Measurements from ENCODE around the gene CIBAR2. TPM values are rescaled to one million over a fixed set of nuclear protein-coding genes. Genes with fewer than 3 reads are reported as not detected.

CIBAR2 gene
- total RNA-seq, 1 experiment from 2014 or later: not detected

- no peak overlapping the region for H3K27ac ChIP-seq (ENCODE audit: low read length)
- no peaks in the 10 kb centered on the region for H3K79me2 ChIP-seq (ENCODE audit: low read length)
- H3K9ac ChIP-seq (ENCODE audit: low read length): no peak overlapping the region
- H3K36me3 ChIP-seq (ENCODE audit: insufficient read depth, low read length): no peaks in the 10 kb centered on the region
- no peak overlapping the region for H3K4me3 ChIP-seq (ENCODE audit: low read length)
- H2AFZ ChIP-seq (ENCODE audit: low read length): no peak overlapping the region
- no peaks in the 10 kb centered on the region for H3K9me2 ChIP-seq (replicated peaks; ENCODE audit: insufficient read depth, low read length)
- H3K4me2 ChIP-seq (ENCODE audit: low read depth, low read length, poor library complexity, severe bottlenecking): no peak overlapping the region
- no peak for DNase-seq
- no peaks in the 10 kb centered on the region for H3K9me3 ChIP-seq (ENCODE audit: low read length)
- H3K4me1 ChIP-seq (ENCODE audit: low read length): peaks cover 21% of the 10 kb centered on the region
- no peaks in the 10 kb centered on the region for H3K27me3 ChIP-seq (ENCODE audit: low read length)
- H4K20me1 ChIP-seq (ENCODE audit: insufficient read depth, low read depth, low read length): peaks cover 6% of the 10 kb centered on the region; the same call in 1 of the 2 replicates
Measured at GRCh38 chr16:85052536-85052935, 59.7 kb downstream of the CIBAR2 start.

GRCh38 chr16:85051683-85052082 lies 60.6 kb downstream of the CIBAR2 start:
- Histone ChIP-seq H2AFZ (ENCODE audit: low read length) (no peak overlapping the region), H3K36me3 (ENCODE audit: insufficient read depth, low read length) (no peaks in the 10 kb centered on the region), H3K4me1 (ENCODE audit: low read length) (peaks cover 12% of the 10 kb centered on the region), H3K4me2 (ENCODE audit: low read depth, low read length, poor library complexity, severe bottlenecking) (no peak overlapping the region), H3K79me2 (ENCODE audit: low read length) (no peaks in the 10 kb centered on the region), H3K9me2 (replicated peaks; ENCODE audit: insufficient read depth, low read length) (no peaks in the 10 kb centered on the region), H3K9me3 (ENCODE audit: low read length) (no peaks in the 10 kb centered on the region), H3K27ac (ENCODE audit: low read length) (no peak overlapping the region), H3K4me3 (ENCODE audit: low read length) (no peak overlapping the region), H4K20me1 (ENCODE audit: insufficient read depth, low read depth, low read length) (peaks cover 6% of the 10 kb centered on the region; the same call in 1 of the 2 replicates), H3K9ac (ENCODE audit: low read length) (no peak overlapping the region), H3K27me3 (ENCODE audit: low read length) (no peaks in the 10 kb centered on the region)
- no peak for DNase-seq

GRCh38 chr16:85051067-85051581 lies 61.1 kb downstream of the CIBAR2 start:
- H3K9me3 ChIP-seq (ENCODE audit: low read length): no peaks in the 10 kb centered on the region
- no peak overlapping the region for H3K4me3 ChIP-seq (ENCODE audit: low read length)
- H3K36me3 ChIP-seq (ENCODE audit: insufficient read depth, low read length): no peaks in the 10 kb centered on the region
- no peak overlapping the region for H3K9ac ChIP-seq (ENCODE audit: low read length)
- no peaks in the 10 kb centered on the region for H3K79me2 ChIP-seq (ENCODE audit: low read length)
- DNase-seq: no peak
- H4K20me1 ChIP-seq (ENCODE audit: insufficient read depth, low read depth, low read length): peaks cover 6% of the 10 kb centered on the region; the same call in 1 of the 2 replicates
- H2AFZ ChIP-seq (ENCODE audit: low read length): no peak overlapping the region
- no peak overlapping the region for H3K4me2 ChIP-seq (ENCODE audit: low read depth, low read length, poor library complexity, severe bottlenecking)
- no peaks in the 10 kb centered on the region for H3K9me2 ChIP-seq (replicated peaks; ENCODE audit: insufficient read depth, low read length)
- no peaks in the 10 kb centered on the region for H3K27me3 ChIP-seq (ENCODE audit: low read length)
- H3K4me1 ChIP-seq (ENCODE audit: low read length): peaks cover 12% of the 10 kb centered on the region
- H3K27ac ChIP-seq (ENCODE audit: low read length): no peak overlapping the region

GRCh38 chr16:85049706-85050305 lies 62.5 kb downstream of the CIBAR2 start:
- DNase-seq: no peak
- Histone ChIP-seq H4K20me1 (ENCODE audit: insufficient read depth, low read depth, low read length) (no peaks in the 10 kb centered on the region; the same call in 1 of the 2 replicates), H3K36me3 (ENCODE audit: insufficient read depth, low read length) (no peaks in the 10 kb centered on the region), H3K9me2 (replicated peaks; ENCODE audit: insufficient read depth, low read length) (no peaks in the 10 kb centered on the region), H3K4me1 (ENCODE audit: low read length) (no peaks in the 10 kb centered on the region), H3K79me2 (ENCODE audit: low read length) (no peaks in the 10 kb centered on the region), H2AFZ (ENCODE audit: low read length) (no peak overlapping the region), H3K27ac (ENCODE audit: low read length) (no peak overlapping the region), H3K9me3 (ENCODE audit: low read length) (no peaks in the 10 kb centered on the region), H3K27me3 (ENCODE audit: low read length) (no peaks in the 10 kb centered on the region), H3K9ac (ENCODE audit: low read length) (no peak overlapping the region), H3K4me3 (ENCODE audit: low read length) (no peak overlapping the region), H3K4me2 (ENCODE audit: low read depth, low read length, poor library complexity, severe bottlenecking) (no peak overlapping the region)

GRCh38 chr16:85048921-85049562 lies 63.2 kb downstream of the CIBAR2 start:
- Histone ChIP-seq H3K27me3 (ENCODE audit: low read length) (no peaks in the 10 kb centered on the region), H3K9me2 (replicated peaks; ENCODE audit: insufficient read depth, low read length) (no peaks in the 10 kb centered on the region), H3K79me2 (ENCODE audit: low read length) (no peaks in the 10 kb centered on the region), H3K36me3 (ENCODE audit: insufficient read depth, low read length) (no peaks in the 10 kb centered on the region), H2AFZ (ENCODE audit: low read length) (no peak overlapping the region), H3K4me1 (ENCODE audit: low read length) (no peaks in the 10 kb centered on the region), H4K20me1 (ENCODE audit: insufficient read depth, low read depth, low read length) (no peaks in the 10 kb centered on the region; the same call in 1 of the 2 replicates), H3K27ac (ENCODE audit: low read length) (no peak overlapping the region), H3K9me3 (ENCODE audit: low read length) (no peaks in the 10 kb centered on the region), H3K4me2 (ENCODE audit: low read depth, low read length, poor library complexity, severe bottlenecking) (no peak overlapping the region), H3K9ac (ENCODE audit: low read length) (no peak overlapping the region), H3K4me3 (ENCODE audit: low read length) (no peak overlapping the region)
- DNase-seq: no peak

Other genes with a start within 250 kb of the CIBAR2 start
- 22.5 and 27.8 TPM in 2 replicates for gene ZDHHC7, start 100.9 kb downstream of the CIBAR2 start, total RNA-seq (2014; rRNA removed; shearing (Covaris generic); ENCODE audit: low replicate concordance)
- 0.97 and 1.6 TPM in 2 replicates for gene KIAA0513, start 84.7 kb downstream of the CIBAR2 start, total RNA-seq (2014; rRNA removed; shearing (Covaris generic); ENCODE audit: low replicate concordance)